ENCODE measurements around the gene ELMOD3.

DNA sequence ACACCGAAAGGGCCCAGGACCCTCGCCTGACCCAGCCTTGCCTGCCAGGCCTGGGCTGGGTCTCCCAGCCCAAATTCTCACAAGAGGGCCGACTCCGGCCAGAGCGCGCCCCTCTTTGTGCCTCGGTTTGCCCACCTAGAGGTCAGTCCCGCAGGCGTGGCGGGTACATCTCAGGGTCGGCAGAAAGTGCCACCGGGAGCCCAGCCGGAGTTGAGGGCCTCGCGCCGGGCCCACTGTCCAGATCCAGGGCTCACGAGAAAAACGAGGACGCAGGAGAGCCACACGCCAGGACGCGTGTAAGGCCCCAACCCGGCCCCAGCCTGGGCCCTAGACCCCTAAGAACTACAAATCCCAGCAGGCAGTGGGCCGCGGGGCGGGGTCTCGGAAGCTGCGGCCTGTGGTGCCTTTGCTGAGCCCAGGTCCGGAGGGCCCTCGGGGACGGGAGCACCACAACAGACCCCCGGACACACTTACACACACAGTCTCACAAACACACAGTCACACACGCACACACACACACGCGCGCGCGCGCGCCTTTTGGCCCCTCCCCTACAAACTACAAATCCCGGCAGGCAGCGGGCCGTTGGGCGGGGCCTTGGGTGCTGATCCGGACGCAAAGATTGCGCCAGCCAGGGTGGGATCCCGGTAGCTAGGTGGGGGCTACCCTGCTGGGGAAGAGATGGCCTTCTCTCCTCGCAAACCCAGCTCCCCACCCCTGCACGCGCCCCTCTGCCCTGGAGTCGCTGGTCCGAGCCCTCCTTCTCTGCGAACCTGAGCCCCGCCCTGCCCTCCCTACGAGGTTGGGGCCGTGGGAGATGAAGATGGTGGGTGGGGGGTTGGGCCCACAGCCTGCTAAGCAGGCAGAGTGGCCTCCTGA, 63.8 kb downstream of the ELMOD3 start, which contains the start of gene SH2D6:
- TF ChIP-seq, protein P1, sequence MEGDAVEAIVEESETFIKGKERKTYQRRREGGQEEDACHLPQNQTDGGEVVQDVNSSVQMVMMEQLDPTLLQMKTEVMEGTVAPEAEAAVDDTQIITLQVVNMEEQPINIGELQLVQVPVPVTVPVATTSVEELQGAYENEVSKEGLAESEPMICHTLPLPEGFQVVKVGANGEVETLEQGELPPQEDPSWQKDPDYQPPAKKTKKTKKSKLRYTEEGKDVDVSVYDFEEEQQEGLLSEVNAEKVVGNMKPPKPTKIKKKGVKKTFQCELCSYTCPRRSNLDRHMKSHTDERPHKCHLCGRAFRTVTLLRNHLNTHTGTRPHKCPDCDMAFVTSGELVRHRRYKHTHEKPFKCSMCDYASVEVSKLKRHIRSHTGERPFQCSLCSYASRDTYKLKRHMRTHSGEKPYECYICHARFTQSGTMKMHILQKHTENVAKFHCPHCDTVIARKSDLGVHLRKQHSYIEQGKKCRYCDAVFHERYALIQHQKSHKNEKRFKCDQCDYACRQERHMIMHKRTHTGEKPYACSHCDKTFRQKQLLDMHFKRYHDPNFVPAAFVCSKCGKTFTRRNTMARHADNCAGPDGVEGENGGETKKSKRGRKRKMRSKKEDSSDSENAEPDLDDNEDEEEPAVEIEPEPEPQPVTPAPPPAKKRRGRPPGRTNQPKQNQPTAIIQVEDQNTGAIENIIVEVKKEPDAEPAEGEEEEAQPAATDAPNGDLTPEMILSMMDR (IDR thresholded peaks at IDR 0.05): no peak
- TF ChIP-seq EZH2 (IDR thresholded peaks at IDR 0.05) (no peak), EZH2phosphoT487 (IDR thresholded peaks at IDR 0.05) (no peak)
